ENCODE results near the gene ELFN1.

Gene ELFN1

GRCh38 chr7:1630700-1631336 is 39.3 kb upstream of the ELFN1 start:
- no peak for TF ChIP-seq CTCF (conservative IDR thresholded peaks at IDR 0.05)
- no peak overlapping the region for H3K27ac ChIP-seq

- H3K27ac ChIP-seq: no peak overlapping the region
- TF ChIP-seq CTCF (conservative IDR thresholded peaks at IDR 0.05): no peak
These were observed 38.4 kb upstream of the ELFN1 start for GRCh38 chr7:1631678-1632077.

- no peak overlapping the region for H3K27ac ChIP-seq
- no peak for TF ChIP-seq CTCF (conservative IDR thresholded peaks at IDR 0.05)
These were observed 37.6 kb upstream of the ELFN1 start for GRCh38 chr7:1632506-1632905.

- no peak overlapping the region for H3K27ac ChIP-seq
- TF ChIP-seq CTCF (conservative IDR thresholded peaks at IDR 0.05): no peak
These were observed 36.9 kb upstream of the ELFN1 start for GRCh38 chr7:1632916-1633785.

GRCh38 chr7:1635401-1635800 is 34.7 kb upstream of the ELFN1 start:
- no peak for TF ChIP-seq CTCF (conservative IDR thresholded peaks at IDR 0.05)
- no peak overlapping the region for H3K27ac ChIP-seq

GRCh38 chr7:1637155-1637554 is 32.9 kb upstream of the ELFN1 start:
- TF ChIP-seq CTCF (conservative IDR thresholded peaks at IDR 0.05): no peak

GRCh38 chr7:1638215-1638661 is 31.8 kb upstream of the ELFN1 start:
- TF ChIP-seq CTCF (conservative IDR thresholded peaks at IDR 0.05): no peak
- no peak overlapping the region for H3K27ac ChIP-seq

More at GRCh38 chr7:1637155-1637554, 32.9 kb upstream of the ELFN1 start:
- H3K27ac ChIP-seq: no peak overlapping the region
